ENCODE measurements around the gene ENDOV.

The ENDOV gene

DNA sequence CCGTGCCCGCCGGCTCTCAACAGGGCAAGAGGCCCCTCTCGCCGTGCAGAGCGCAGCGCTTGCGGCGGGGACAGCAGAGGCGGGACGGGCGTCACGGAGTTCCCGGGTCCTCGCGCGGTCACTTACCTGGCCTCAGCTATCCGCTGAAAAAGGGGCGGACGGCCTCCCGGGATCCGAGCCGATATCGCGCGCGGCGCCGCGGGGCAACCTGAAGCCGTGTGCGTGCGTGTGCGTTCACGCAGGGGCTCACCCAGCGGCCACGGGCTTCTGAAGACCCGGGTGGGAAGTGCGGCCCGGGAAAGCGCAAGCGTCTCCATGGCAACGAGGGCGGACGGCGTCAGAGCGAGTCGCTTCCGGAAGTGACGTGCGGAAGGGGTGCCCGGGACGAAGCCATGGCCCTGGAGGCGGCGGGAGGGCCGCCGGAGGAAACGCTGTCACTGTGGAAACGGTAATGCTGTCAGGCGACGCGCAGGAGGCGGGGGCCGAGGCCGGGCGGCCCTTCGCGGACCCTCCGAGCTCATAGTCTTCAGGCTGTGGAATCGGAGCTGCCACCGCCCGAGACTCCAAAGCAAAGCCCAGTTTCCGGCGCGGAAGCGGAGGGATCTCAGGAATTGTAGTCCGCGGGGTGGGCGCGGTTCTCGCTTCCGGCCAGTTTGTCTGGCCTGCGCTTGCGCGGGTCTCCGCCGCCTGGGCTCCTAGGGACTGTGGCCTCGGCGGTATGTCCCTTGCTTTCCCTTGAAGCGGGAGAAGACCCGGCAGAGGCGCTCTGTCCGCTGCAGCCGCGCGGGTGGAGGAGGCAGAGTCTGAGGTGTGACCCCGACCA, at the start of gene ENDOV:
Gene ENDOV (plus strand): TSS at position 365 of the 823 bp plus-strand sequence. CDS start 28 bp downstream, at position 393.
- DNase-seq (ENCODE audit: low spot score), result peak; percentile 92

DNA sequence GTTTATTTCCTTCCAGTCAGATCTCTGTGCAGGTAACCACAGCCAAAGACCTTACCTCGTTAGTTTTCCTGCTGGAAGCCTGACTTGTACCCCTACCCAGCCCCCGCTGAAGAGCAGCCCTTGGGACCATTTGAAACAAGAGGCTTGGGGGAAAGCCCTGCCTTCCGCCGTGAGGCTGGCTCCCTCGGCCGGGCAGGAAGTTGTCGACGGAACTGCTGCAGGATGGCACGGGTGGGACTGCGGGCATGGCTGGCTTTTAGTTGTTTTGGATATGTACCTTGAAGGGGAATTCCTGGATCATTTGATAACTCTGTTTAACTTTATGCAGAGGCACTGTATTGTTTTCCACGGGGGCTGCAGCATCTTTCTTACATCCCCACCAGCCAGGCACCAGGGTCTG, 49.0 kb upstream of the ENDOV start:
- no peak for DNase-seq (ENCODE audit: low spot score)

DNA sequence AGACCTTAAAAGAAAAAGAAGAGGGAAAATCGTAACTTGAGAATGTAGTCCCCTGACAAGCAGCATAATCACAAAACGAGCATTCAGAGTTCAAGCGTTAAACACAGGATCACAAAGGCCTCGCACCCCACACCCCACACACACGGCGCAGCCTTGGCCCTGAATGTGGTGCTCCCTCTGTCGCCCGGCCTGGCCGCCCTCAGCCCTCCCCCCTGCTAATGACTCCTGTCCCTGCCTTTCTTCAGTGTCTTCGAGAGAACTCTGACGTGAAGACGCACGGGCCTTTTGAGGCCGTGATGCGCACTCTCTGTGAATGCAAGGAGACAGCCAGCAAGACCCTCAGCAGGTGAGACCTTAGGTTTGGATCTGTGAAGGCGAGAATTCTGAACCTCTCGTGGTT, 47.5 kb upstream of the ENDOV start:
- DNase-seq (ENCODE audit: low spot score), result no peak

DNA sequence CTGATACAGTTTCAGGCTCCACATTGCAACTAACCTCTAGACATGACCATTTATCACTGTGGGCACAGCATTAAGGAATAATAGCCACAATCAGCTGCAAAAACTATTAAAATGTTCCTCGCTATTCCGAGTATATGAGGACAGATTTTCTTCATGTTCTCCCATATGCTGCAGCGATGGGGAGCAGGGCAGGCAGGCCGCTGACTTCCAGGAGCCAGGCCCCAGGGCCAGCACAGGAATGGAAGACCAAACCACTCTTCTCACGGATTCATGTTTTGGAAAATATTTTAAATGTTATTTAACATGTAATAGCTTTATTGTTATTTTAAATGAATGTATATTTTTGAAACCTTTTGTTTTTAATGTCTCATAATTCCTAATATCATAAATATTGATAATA, 43.8 kb upstream of the ENDOV start:
- DNase-seq (ENCODE audit: low spot score), result no peak

DNA sequence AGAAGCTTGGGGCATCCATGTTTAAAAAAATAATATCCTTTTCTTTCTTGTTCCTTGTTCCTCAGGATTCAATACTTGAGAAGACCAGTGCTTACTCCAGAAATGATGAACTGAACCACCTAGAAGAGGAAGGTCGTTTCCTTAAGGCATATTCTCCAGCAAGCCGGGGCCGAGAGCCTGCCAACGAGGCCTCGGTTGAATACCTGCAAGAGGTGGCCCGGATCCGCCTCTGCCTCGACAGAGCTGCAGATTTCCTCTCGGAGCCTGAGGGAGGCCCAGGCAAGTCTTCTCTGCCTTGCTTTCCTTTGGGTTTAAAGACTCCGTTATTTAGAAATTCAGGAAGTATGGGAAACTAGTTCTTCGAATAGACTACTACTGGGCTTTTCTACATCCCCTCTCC, 42.5 kb upstream of the ENDOV start:
- no peak for DNase-seq (ENCODE audit: low spot score)

DNA sequence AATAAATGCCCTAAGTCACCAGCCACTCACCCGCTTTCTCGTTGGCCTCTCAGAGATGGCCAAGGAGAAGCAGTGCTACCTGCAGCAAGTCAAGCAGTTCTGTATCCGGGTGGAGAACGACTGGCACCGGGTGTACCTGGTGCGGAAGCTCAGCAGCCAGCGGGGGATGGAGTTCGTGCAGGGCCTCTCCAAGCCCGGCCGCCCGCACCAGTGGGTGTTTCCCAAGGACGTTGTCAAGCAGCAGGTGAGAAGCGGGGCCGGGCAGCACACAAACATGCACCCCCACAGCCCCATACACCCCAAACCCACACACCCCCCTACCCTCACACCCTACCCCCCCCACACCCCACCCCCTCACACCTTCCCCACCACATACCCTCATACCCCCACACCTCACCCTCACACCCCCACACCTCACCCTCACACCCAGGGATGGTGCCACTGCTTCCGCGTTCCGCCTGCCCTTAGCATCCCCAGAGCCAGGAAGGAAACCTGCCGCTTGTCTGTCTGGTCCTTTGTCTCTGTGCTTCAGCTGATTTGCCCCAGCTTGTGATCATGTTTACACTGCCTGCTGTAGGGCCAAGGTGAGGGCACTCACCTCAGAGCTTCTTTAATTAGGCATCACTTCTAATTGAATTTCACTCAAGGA, 41.9 kb upstream of the ENDOV start:
- DNase-seq (ENCODE audit: low spot score), result no peak

DNA sequence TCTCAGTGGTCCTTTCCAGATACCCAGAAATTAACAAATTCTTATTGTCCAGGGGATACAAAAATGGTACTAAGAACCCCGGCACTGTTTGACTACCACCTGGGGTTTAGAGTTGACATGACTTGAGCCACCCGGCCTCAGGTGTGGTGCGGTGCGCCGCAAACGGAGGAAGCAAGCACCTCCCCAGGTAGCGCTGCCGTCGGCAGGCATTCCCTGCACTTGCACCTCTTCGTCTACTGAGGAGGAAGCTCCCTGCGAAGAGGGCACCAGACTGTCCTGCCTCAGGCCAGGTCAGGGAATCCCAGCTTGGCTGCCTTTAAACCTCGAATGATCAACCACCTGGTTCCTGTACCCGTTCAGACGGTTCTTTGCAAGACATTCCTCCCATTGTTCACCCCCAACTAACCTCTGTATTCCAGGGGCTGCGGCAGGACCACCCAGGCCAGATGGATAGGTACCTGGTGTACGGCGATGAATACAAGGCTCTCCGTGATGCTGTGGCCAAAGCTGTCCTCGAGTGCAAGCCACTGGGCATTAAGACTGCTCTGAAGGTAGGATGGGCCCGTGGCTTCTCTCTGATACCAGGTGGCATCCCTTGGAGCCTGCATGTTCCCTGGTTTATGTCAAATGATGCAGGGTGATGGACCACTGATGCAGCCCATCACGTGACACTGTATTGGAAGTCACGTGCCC, 40.8 kb upstream of the ENDOV start:
- DNase-seq (ENCODE audit: low spot score), result no peak

DNA sequence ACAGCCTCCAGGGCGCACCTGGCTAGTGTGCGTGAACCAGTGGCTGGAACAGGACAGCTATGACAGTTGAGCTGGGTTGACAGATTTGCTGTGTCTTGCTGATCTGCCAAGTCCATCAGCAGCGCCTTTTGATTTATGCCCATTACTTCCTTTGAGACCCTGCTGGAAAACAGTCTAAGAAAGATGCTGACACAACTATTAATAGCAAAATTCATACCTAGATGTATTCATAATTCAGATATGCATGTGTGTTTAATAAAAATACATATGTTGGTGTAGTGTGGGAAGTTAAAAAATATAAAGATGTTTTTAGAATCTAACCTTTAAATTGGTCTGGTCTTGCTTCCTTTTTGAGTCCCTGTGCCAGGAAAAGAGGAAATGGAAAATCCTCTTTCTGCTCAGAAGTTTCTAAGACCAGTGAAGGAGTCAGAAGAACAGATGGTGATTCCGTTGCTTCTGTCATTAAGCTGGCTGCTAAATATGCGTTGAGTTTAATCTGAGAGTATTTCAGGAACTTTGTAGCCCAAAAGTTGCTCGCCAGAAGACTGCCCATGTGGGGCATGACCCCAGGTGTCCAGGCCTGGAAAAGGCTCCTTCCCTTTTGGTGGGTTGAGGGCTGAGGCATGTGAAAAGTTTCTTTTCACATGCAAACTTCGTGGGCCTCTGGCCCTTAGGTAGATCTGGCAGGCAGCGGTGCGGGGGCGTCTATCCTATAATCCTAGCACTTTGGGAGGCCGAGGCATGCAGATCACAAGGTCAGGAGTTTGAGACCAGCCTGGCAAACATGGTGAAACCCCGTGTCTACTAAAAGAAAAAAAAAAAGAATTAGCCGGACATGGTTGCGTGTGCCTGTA, 40.0 kb upstream of the ENDOV start:
- no peak for DNase-seq (ENCODE audit: low spot score)

DNA sequence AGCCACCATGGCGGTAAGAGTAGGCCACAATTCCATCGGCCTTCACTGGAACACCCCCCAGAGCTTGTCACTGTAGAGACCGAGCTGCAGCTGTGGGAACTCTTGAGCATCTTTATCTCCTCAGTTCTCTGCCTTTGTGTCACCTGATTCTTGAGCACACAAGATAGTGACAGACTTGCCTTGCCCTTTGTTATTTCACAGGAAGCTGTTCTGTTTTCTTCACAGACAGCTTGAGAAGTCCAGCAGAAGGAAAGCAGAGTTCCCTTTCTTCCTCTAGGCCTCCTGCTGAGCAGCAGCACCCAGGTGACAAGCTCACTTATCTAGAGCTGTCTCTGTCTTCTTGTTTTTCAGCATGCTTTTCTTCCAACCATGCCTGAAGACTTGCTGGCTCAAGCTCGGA, 38.4 kb upstream of the ENDOV start:
- no peak for DNase-seq (ENCODE audit: low spot score)

DNA sequence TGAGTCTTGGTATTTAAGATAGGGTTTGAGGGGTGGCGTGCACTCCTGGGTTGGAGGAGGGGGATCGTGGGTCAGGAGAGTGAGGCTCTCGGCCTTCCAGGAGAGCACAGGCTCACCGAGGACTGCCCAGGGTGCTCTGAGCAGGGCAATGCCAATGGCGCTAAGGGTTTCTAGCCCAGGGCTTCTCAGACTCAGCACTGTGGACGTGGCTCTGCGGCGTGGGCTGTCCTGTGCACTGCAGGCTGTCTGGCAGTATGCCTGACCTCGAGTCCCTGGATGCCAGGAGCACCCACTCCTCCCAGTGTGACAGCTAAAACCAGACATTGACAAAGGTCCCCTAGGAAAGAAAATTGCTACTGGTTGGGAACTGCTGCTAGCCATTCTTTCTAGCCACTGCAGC, 37.2 kb upstream of the ENDOV start:
- no peak for DNase-seq (ENCODE audit: low spot score)

DNA sequence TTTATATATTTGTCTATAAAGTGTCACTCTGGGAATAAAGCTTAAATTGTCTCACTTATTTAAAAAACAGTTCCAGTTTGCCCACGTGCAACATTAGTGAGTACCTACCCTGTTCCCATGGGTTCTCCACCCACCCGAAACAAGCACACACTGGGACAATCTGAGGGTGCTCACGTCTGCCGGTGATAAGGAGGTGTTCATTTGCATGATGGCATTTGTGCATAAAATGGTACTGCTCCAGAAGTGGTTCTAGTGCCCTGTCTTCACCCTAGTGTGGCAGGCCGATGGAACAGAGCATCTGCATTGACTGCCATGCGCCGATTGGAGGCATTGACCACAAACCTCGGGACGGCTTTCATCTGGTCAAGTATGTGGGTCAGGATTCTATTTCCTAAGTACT, 35.6 kb upstream of the ENDOV start:
- DNase-seq (ENCODE audit: low spot score), result no peak

DNA sequence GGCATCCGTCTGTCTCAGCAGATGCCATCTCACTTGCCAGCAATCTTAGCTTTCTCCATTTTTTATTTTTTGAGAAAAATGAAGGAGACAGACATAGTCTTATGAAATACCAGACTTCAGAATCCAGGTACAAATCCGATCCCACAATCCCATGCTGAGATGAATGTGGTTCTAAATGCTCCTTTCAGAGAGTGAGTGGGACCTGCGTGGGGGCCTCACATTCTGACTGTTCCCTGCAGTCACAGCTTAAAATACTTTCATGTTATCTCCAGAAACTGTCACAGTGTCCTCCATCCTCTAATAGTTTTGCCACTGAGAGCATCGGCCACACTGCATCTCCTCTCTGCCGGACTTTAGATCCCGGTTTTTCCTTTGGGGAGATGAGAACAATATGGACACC, 34.9 kb upstream of the ENDOV start:
- no peak for DNase-seq (ENCODE audit: low spot score)

DNA sequence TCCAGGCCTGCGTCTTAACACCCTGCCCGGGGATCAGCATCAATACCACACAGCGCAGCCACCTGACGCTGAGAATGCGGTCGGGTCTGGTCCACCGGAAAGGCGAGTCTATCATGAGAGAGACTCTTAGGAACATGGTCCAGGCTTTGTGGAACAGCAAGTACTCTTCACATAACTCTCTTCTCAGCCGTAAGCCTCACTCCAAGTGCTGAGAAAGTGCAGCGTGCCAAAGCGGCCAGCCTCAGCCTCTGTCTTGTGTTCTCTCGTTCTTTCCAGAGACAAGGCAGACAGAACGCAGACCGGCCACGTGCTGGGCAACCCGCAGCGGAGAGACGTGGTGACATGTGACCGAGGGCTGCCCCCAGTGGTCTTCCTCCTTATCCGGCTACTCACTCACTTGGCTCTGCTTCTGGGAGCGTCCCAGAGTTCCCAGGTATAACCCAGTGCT, 34.4 kb upstream of the ENDOV start:
- DNase-seq (ENCODE audit: low spot score), result no peak

DNA sequence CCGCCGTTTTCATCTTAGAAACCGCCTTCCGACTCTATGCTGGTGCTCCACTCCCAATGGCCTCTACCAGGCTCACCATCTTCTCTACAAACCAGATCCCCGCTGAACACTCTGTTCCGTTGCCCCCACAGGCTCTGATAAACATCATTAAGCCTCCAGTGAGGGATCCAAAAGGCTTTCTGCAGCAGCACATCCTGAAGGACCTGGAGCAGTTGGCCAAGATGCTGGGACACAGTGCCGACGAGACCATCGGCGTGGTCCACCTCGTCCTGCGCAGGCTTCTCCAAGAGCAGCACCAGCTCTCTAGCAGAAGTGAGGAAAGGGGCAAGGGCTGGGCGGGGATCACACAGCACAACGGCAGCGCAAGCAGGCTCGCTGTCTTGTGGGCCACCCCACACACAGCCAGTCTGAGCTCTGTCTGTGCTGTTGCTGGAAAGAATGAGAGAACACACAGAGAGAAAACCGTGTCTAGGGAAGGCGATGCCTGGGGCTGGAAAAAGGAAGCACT, 33.5 kb upstream of the ENDOV start:
- DNase-seq (ENCODE audit: low spot score), result no peak

DNA sequence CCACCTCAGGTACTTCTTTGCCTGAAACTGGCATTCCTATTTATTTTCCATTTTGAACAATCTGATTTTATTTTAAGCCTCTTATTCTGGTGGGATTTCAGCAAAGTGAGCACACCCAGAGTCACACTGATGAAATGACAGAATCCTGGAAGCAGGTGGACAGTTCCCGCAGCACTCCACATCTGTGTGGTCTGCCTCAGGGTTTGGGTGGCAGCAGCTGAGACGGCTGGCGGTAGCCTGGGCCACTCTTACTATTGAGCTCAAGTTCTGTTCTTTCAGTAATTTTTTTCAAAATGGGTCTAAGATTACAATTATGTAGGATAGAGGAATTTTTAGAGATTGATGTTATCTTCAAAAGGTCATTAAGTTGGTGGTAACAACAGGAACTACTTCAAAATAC, 32.5 kb upstream of the ENDOV start:
- no peak for DNase-seq (ENCODE audit: low spot score)

DNA sequence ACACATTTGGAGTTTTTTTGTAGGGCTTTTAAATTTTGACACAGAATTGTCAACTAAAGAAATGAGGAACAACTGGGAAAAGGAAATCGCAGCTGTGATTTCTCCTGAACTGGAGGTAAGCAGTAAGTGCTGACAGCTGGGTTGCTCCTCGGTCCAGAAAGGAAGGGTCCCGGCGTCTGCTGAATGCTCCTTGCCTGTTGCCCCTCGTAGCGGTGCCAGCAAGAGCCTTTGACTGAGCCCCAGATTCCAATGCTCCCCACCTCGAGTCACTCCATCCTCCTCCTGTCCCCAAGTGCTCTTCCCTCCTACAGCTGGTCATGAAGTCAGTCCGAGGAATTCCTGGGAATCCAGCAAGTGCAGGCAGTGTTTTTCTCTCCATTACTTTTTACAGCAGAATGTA, 32.0 kb upstream of the ENDOV start:
- DNase-seq (ENCODE audit: low spot score), result no peak

DNA sequence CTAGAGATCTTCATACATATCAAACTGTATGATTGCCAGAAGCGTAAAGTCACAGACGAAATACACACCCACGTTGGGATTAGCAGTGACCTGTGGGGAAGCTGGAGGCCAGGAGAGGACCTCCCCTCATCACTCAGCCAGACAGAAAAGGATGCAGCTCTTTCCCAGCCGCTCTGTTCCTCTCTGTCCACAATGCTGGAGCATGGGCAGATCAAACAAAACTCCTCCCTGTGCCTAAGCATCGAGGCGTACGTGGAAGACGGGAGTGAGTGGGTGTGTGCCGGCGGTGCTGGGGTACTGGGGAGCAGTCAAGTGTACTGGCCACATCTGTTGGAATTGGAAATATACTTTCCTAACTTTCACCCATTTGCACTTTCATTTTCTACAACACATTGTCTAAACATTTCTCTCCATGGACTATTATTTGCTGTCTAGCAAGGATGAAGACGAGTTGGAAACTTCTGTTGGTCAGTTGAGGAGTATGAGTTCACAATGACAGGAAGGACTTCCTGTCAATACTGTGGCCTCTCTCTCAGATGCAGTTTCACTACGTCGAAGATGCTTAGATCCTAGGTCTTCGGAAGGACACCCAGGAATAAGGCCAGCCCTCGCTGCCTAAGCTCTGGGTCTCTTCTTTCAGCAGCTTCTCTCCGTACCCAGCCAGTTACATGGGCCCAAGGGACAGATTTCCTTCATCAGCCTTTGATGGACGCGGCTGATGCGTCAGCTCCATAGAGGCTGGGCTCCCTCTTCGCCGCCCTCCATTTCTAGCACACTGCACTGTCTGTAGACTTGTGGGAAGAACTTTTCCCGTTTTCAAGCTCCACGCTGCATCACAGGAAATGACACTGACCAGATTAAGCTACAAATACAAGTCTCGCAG, 30.6 kb upstream of the ENDOV start:
- no peak for DNase-seq (ENCODE audit: low spot score)

DNA sequence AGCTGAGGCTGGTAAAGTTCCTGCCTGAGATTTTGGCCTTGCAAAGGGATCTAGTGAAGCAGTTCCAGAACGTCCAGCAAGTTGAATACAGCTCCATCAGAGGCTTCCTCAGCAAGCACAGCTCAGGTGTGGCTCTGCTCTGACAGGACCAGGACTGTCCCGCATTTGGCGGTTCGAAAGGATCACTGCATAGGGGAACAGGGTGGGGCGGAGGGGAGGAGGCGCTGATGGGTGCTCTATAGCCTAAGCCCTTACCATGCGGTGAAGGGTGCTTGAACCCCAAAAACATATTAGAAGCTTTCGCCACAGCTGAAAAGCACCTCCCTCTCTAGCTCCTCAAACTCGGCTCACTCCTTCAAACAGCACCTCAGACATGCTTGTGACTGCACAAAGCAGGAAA, 29.9 kb upstream of the ENDOV start:
- DNase-seq (ENCODE audit: low spot score), result no peak

DNA sequence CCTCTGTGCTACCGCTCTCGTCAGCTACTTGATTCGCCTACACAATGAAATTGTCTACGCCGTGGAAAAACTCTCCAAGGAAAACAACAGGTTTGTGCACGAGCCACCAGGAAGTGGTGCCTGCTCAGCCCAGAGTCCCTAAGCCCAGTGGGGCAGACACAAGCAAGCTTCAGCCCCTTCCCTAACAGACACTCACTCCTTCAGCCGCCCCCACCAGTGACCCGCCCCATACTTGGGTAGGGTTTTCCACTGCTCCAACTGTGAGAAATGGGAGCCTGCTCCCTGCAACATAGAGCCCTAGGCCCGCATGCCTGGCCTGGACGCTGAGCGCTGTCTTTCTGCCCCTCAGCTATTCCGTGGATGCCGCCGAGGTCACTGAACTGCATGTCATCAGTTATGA, 28.6 kb upstream of the ENDOV start:
- DNase-seq (ENCODE audit: low spot score), result no peak

DNA sequence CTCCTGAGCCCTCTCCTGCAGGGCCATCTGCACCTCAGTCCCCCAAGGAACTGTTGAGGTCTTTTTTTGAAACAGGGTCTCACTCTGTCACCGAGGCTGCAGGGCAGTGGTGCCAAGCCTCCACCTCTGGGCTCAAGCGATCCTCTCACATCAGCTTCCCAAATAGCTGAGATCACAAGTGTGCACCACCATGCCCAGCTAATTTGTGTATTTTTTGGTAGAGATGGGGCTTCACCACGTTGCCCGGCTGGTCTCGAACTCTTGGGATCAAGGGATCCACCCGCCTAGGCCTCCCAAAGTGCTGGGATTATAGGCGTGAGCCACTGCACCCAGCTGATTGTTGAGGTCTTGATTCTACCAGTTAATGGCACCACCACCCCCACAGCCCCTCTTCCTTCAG, 27.9 kb upstream of the ENDOV start:
- DNase-seq (ENCODE audit: low spot score), result no peak

DNA sequence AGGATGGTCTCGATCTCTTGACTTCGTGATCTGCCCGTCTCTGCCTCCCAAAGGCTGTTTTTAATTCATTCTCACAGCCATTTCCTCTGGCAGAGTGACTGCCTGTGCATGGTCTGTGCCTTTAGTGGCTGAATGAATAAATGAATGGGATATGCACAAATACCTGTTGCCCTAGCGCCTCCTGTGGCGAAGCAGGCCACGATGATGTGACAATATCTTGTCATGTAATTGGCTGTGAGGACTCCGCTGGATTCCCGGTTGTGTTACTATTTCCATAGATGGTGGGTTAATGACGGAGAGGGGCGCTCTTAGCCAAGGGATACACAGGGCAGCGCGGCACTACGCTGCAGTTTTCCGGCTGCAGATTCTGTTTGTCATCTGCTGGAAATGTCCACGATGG, 26.8 kb upstream of the ENDOV start:
- DNase-seq (ENCODE audit: low spot score), result no peak

Data from CD4-positive, alpha-beta T cell treated with Interleukin-15 for 4 hours (primary cell).